ENCODE data around the gene LUZP2. TPM values are rescaled to one million over a fixed set of nuclear protein-coding genes. Genes with fewer than 3 reads are reported as not detected.
A peak's percentile ranks its signal among the peaks of the same experiment; 100 is the strongest.

Gene LUZP2
- total RNA-seq, 2 donors from 2014 or later, result 0.28 to 4.1 TPM

- H3K9me3 ChIP-seq, result no peaks in the 10 kb centered on the region
- WGBS, result 42% methylated on average over 4 of the region's 4 CpGs
- no peaks in the 10 kb centered on the region for H3K4me1 ChIP-seq (replicated peaks)
- H3K36me3 ChIP-seq, result no peaks in the 10 kb centered on the region
- H3K27me3 ChIP-seq (replicated peaks; ENCODE audit: insufficient read depth), result no peaks in the 10 kb centered on the region
- no peak overlapping the region for H3K4me3 ChIP-seq
- intact Hi-C loops (cut with DNase I), result no loop called here
- TF ChIP-seq, protein P1, sequence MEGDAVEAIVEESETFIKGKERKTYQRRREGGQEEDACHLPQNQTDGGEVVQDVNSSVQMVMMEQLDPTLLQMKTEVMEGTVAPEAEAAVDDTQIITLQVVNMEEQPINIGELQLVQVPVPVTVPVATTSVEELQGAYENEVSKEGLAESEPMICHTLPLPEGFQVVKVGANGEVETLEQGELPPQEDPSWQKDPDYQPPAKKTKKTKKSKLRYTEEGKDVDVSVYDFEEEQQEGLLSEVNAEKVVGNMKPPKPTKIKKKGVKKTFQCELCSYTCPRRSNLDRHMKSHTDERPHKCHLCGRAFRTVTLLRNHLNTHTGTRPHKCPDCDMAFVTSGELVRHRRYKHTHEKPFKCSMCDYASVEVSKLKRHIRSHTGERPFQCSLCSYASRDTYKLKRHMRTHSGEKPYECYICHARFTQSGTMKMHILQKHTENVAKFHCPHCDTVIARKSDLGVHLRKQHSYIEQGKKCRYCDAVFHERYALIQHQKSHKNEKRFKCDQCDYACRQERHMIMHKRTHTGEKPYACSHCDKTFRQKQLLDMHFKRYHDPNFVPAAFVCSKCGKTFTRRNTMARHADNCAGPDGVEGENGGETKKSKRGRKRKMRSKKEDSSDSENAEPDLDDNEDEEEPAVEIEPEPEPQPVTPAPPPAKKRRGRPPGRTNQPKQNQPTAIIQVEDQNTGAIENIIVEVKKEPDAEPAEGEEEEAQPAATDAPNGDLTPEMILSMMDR (IDR thresholded peaks at IDR 0.05), result no peak
- TF ChIP-seq POLR2A (IDR thresholded peaks at IDR 0.05) (no peak), POLR2AphosphoS5 (IDR thresholded peaks at IDR 0.05) (no peak)
- DNase-seq (ENCODE audit: low spot score), result no peak
- no peak overlapping the region for H3K27ac ChIP-seq
Observed at GRCh38 chr11:24819006-24819405, 322.2 kb downstream of the LUZP2 start.

DNA sequence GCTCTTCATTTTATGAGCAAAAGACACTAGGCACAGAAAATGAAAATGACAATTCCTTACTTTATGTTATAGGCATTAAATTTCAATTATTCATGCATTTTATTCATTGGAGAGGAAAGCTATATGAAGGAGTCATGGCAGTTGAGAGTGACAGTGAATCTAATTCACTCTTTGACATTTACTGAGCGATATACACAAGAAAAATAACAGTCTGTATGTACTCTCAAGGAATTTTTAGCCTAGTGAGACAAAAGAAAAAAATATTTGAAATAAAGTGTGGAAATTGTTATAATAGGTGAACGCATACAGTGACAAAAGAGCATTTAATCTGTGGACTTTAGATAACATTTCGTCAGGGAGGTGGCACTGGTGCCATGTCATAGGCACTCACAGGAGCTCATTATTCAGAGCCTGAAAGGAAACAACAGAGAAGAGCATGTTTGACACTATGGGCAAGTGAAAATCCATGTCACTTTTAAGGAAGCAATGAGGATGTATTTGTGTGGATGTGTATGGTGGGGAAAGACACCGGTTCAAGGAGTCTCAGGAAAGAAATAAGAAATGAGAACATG lies 323.1 kb downstream of the LUZP2 start:
- Histone ChIP-seq H3K4me3 (no peak overlapping the region), H3K27ac (no peak overlapping the region), H3K9me3 (no peaks in the 10 kb centered on the region), H3K36me3 (no peaks in the 10 kb centered on the region), H3K4me1 (replicated peaks) (no peaks in the 10 kb centered on the region), H3K27me3 (replicated peaks; ENCODE audit: insufficient read depth) (no peaks in the 10 kb centered on the region)
- DNase-seq (ENCODE audit: low spot score), result no peak
- intact Hi-C loops (cut with DNase I), result no loop called here
- WGBS, result 64% methylated on average over 4 of the region's 4 CpGs
- TF ChIP-seq, protein P1 (IDR thresholded peaks at IDR 0.05), result no peak
- TF ChIP-seq POLR2A (IDR thresholded peaks at IDR 0.05), result no peak
- TF ChIP-seq POLR2AphosphoS5 (IDR thresholded peaks at IDR 0.05), result no peak

DNA sequence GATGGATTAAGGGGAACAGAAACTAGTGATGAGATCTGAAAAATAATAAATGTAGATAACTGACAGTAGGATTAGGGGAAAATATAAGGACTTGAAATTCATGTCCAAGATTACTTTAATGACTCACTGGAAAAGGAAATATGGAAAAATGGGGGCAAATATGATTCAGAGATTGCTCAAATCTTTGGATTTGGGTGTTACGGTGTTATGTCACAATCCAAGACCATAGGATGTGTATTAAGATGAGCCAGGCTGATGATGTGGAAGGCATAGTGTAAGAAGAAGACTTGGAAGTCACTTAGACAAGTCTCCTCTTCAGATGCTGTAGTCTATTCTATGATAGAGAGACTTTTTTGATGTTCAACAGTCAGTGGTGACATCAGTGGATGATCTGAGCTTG lies 323.7 kb downstream of the LUZP2 start:
- 94% methylated on average over 1 of the region's 1 CpG for WGBS
- H3K27ac ChIP-seq, result no peak overlapping the region
- intact Hi-C loops (cut with DNase I), result no loop called here
- H3K4me1 ChIP-seq (replicated peaks), result no peaks in the 10 kb centered on the region
- TF ChIP-seq, protein P1 (IDR thresholded peaks at IDR 0.05), result no peak
- TF ChIP-seq POLR2AphosphoS5 (IDR thresholded peaks at IDR 0.05) (no peak), POLR2A (IDR thresholded peaks at IDR 0.05) (no peak)
- H3K4me3 ChIP-seq, result no peak overlapping the region
- no peaks in the 10 kb centered on the region for H3K27me3 ChIP-seq (replicated peaks; ENCODE audit: insufficient read depth)
- no peak for DNase-seq (ENCODE audit: low spot score)
- no peaks in the 10 kb centered on the region for H3K36me3 ChIP-seq
- no peaks in the 10 kb centered on the region for H3K9me3 ChIP-seq

DNA sequence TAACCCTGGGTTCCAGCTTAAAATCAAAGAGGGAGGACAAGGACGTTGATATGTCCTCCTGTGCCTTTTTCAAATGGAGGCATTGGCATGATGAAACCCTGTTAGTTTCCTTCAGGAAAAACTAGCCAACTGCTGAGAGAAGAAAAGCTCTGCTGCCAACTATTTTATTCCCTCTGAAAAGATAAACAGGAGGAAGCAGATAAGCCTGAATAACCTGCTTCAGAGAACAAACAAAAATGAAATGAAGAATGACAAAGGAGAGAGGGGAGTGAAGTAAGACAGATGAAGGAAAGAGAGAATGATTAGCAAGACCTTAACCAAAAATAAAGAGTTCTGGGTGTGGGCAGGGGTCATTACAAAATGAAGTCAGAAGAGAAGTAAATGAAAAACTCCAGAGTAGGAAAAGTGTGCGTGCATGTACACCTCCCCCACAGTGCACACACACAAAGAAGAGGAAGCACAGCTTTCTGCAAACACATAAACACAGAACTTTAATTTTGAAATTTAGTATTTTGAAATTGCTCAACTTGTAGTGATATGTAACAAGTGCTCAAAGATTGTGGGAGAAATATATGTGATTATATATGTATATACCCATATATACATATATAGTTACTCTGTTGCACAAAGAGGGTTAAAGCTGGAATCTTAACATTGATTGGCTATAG lies 332.2 kb downstream of the LUZP2 start:
- intact Hi-C loops (cut with DNase I), result no loop called here
- Histone ChIP-seq H3K27ac (peak overlapping the region; percentile 59 to 77), H3K4me1 (replicated peaks) (no peaks in the 10 kb centered on the region), H3K36me3 (no peaks in the 10 kb centered on the region), H3K27me3 (replicated peaks; ENCODE audit: insufficient read depth) (no peaks in the 10 kb centered on the region), H3K4me3 (no peak overlapping the region), H3K9me3 (no peaks in the 10 kb centered on the region)
- DNase-seq (ENCODE audit: low spot score), result peak; percentile 48
- 26% methylated on average over 2 of the region's 2 CpGs for WGBS
- peak; percentile 73 for TF ChIP-seq POLR2AphosphoS5 (IDR thresholded peaks at IDR 0.05)
- no peak for TF ChIP-seq POLR2A (IDR thresholded peaks at IDR 0.05)

- TF ChIP-seq, protein P1 (IDR thresholded peaks at IDR 0.05), result no peak
- no peak for TF ChIP-seq POLR2A (IDR thresholded peaks at IDR 0.05)
- intact Hi-C loops (cut with DNase I), result no loop called here
- Histone ChIP-seq H3K36me3 (no peaks in the 10 kb centered on the region), H3K4me3 (no peak overlapping the region), H3K27ac (no peak overlapping the region), H3K9me3 (no peaks in the 10 kb centered on the region), H3K4me1 (replicated peaks) (no peaks in the 10 kb centered on the region), H3K27me3 (replicated peaks; ENCODE audit: insufficient read depth) (no peaks in the 10 kb centered on the region)
- DNase-seq (ENCODE audit: low spot score), result no peak
- WGBS, result 65% methylated on average over 9 of the region's 9 CpGs
Observed at GRCh38 chr11:24833573-24833972, 336.7 kb downstream of the LUZP2 start.
